ENCODE data around the gene COPB2. TPM values are rescaled to one million over a fixed set of nuclear protein-coding genes. Genes with fewer than 3 reads are reported as not detected.

COPB2 gene
- total and polyA plus RNA-seq, 2 of the 8 experiments (the other 6 are each of a cell fraction or from before 2014, with no cell fraction given), result 40.3 to 119 TPM

DNA sequence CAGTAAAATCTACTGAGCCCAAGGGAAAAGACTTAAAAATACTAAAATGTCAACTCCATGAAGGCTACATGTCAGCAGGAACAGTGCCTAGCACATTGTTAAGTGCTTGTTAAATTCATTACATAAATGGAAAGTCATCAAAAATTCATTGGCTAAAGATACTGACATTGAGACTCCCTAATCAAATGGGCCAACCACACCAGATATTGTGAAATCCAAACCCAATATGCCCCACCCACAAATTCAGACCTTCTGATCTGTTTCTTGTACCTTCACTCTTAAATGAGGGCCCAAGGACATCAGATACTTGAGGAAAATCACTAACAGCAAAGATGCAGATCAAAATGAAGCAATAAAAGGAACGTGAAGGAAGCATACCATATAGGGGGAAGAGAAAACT, 24.9 kb downstream of the COPB2 start (continued):
- TF ChIP-seq TCF12 (IDR thresholded peaks at IDR 0.05; ENCODE audit: low read depth, low read length) (no peak), POLR2AphosphoS5 (IDR thresholded peaks at IDR 0.05; ENCODE audit: low read depth, low read length) (no peak)

All from H1 (cell line).